ENCODE measurements around the gene ELFN1.

Gene ELFN1

DNA sequence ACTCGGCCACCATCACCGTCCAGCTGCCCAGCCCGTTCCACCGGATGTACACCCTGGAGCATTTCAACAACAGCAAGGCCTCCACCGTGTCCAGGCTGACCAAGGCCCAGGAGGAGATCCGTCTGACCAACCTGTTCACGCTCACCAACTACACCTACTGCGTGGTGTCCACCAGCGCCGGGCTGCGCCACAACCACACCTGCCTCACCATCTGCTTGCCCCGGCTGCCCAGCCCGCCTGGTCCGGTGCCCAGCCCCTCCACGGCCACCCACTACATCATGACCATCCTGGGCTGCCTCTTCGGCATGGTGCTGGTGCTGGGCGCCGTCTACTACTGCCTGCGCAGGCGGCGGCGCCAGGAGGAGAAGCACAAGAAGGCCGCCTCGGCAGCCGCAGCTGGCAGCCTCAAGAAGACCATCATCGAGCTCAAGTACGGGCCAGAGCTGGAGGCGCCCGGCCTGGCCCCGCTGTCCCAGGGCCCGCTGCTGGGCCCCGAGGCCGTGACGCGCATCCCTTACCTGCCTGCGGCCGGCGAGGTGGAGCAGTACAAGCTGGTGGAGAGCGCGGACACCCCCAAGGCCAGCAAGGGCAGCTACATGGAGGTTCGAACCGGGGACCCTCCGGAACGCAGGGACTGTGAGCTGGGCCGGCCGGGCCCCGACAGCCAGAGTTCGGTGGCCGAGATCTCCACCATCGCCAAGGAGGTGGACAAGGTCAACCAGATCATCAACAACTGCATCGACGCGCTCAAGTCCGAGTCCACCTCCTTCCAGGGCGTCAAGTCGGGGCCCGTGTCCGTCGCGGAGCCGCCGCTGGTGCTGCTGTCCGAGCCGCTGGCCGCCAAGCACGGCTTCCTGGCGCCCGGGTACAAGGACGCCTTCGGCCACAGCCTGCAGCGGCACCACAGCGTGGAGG lies 75.8 kb downstream of the ELFN1 start:
- no peaks in the 10 kb centered on the region for H3K4me1 ChIP-seq (ENCODE audit: control insufficient read depth, insufficient read depth, low read length)
- H3K27ac ChIP-seq (ENCODE audit: low read depth, low read length), result no peak overlapping the region
- H3K36me3 ChIP-seq (ENCODE audit: control insufficient read depth, insufficient read depth, low read length), result no peaks in the 10 kb centered on the region
- peaks cover 19% of the 10 kb centered on the region for H3K27me3 ChIP-seq (ENCODE audit: control insufficient read depth, insufficient read depth, low read length)
- no peak overlapping the region for H3K9ac ChIP-seq (ENCODE audit: low read length)
- H3K4me3 ChIP-seq (ENCODE audit: low read length), result no peak overlapping the region

GRCh38 chr7:1746491-1746975 lies 76.5 kb downstream of the ELFN1 start:
- peaks cover 19% of the 10 kb centered on the region for H3K27me3 ChIP-seq (ENCODE audit: control insufficient read depth, insufficient read depth, low read length)
- no peak overlapping the region for H3K4me3 ChIP-seq (ENCODE audit: low read length)

GRCh38 chr7:1747004-1747801 lies 77.1 kb downstream of the ELFN1 start:
- H3K9ac ChIP-seq (ENCODE audit: low read length), result no peak overlapping the region
- H3K4me3 ChIP-seq (ENCODE audit: low read length), result no peak overlapping the region
- peaks cover 19% of the 10 kb centered on the region for H3K27me3 ChIP-seq (ENCODE audit: control insufficient read depth, insufficient read depth, low read length)
- H3K27ac ChIP-seq (ENCODE audit: low read depth, low read length), result no peak overlapping the region
- no peaks in the 10 kb centered on the region for H3K36me3 ChIP-seq (ENCODE audit: control insufficient read depth, insufficient read depth, low read length)
- H3K4me1 ChIP-seq (ENCODE audit: control insufficient read depth, insufficient read depth, low read length), result no peaks in the 10 kb centered on the region

More at GRCh38 chr7:1746491-1746975, 76.5 kb downstream of the ELFN1 start:
- H3K4me1 ChIP-seq (ENCODE audit: control insufficient read depth, insufficient read depth, low read length), result no peaks in the 10 kb centered on the region
- H3K36me3 ChIP-seq (ENCODE audit: control insufficient read depth, insufficient read depth, low read length), result no peaks in the 10 kb centered on the region
- H3K27ac ChIP-seq (ENCODE audit: low read depth, low read length), result no peak overlapping the region
- no peak overlapping the region for H3K9ac ChIP-seq (ENCODE audit: low read length)

GRCh38 chr7:1748076-1748838 lies 78.2 kb downstream of the ELFN1 start:
- H3K27ac ChIP-seq (ENCODE audit: low read depth, low read length), result no peak overlapping the region
- no peak overlapping the region for H3K9ac ChIP-seq (ENCODE audit: low read length)
- H3K36me3 ChIP-seq (ENCODE audit: control insufficient read depth, insufficient read depth, low read length), result no peaks in the 10 kb centered on the region
- no peak overlapping the region for H3K4me3 ChIP-seq (ENCODE audit: low read length)
- H3K4me1 ChIP-seq (ENCODE audit: control insufficient read depth, insufficient read depth, low read length), result no peaks in the 10 kb centered on the region
- peaks cover 19% of the 10 kb centered on the region for H3K27me3 ChIP-seq (ENCODE audit: control insufficient read depth, insufficient read depth, low read length)

GRCh38 chr7:1748839-1749173 lies 78.7 kb downstream of the ELFN1 start:
- Histone ChIP-seq H3K9ac (ENCODE audit: low read length) (no peak overlapping the region), H3K36me3 (ENCODE audit: control insufficient read depth, insufficient read depth, low read length) (no peaks in the 10 kb centered on the region), H3K27ac (ENCODE audit: low read depth, low read length) (no peak overlapping the region)

DNA sequence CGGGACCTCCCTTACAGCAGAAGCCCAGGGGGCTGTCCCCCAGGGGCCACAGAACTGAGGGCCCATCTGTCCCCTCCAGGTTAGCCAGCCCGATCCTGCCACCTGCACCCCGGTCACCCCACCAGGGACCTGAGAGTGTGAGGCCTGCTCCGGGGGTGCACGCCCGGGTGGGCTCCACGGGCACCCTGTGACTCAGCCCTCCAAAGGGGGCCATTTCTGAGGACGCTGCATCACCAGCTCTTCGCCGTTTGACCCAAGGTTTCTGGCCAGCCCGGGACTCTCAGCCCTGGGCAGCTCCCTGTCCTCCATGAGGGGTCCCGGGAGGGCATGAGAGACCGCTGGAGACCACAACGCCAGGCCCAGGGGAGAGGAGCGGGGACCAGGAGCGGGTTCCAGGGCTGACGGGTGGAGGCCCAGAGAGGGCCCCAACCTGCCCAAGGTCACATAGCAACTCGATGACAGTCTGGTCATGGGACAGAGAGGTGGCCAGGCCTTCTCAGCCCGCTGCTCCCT lies 79.3 kb downstream of the ELFN1 start:
- no peaks in the 10 kb centered on the region for H3K4me1 ChIP-seq (ENCODE audit: control insufficient read depth, insufficient read depth, low read length)
- no peak overlapping the region for H3K4me3 ChIP-seq (ENCODE audit: low read length)
- no peaks in the 10 kb centered on the region for H3K36me3 ChIP-seq (ENCODE audit: control insufficient read depth, insufficient read depth, low read length)
- peaks cover 19% of the 10 kb centered on the region for H3K27me3 ChIP-seq (ENCODE audit: control insufficient read depth, insufficient read depth, low read length)
- H3K27ac ChIP-seq (ENCODE audit: low read depth, low read length), result no peak overlapping the region
- H3K9ac ChIP-seq (ENCODE audit: low read length), result no peak overlapping the region

More at GRCh38 chr7:1748839-1749173, 78.7 kb downstream of the ELFN1 start:
- Histone ChIP-seq H3K27me3 (ENCODE audit: control insufficient read depth, insufficient read depth, low read length) (peaks cover 19% of the 10 kb centered on the region), H3K4me3 (ENCODE audit: low read length) (no peak overlapping the region), H3K4me1 (ENCODE audit: control insufficient read depth, insufficient read depth, low read length) (no peaks in the 10 kb centered on the region)

GRCh38 chr7:1749864-1750466 lies 79.9 kb downstream of the ELFN1 start:
- no peaks in the 10 kb centered on the region for H3K36me3 ChIP-seq (ENCODE audit: control insufficient read depth, insufficient read depth, low read length)
- no peak overlapping the region for H3K9ac ChIP-seq (ENCODE audit: low read length)
- H3K4me3 ChIP-seq (ENCODE audit: low read length), result no peak overlapping the region
- peaks cover 19% of the 10 kb centered on the region for H3K27me3 ChIP-seq (ENCODE audit: control insufficient read depth, insufficient read depth, low read length)
- no peaks in the 10 kb centered on the region for H3K4me1 ChIP-seq (ENCODE audit: control insufficient read depth, insufficient read depth, low read length)
- H3K27ac ChIP-seq (ENCODE audit: low read depth, low read length), result no peak overlapping the region

DNA sequence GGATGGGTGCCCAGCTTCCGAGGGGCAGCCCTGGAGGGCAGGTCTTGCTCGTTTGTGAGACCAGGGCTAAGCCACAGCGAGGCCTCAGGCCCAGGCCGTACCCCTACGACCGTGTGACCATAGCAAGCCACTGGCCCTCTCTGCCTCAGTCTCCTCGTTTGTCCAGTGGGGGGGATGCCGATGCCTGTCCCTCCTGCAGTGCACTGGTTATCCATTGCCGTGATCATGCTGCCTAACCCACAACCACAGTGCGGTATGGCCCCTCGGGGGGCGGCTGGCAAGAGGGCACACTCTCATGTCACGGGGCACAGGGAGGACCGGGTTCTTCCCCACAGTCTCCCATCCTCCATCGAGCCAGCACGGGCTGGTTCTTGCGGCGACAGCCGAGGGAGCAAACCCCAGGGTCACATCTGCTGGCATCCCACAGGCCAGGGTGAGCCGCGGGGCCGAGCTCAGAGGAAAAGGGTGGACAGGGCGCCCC lies 80.5 kb downstream of the ELFN1 start:
- Histone ChIP-seq H3K9ac (ENCODE audit: low read length) (no peak overlapping the region), H3K4me3 (ENCODE audit: low read length) (no peak overlapping the region), H3K36me3 (ENCODE audit: control insufficient read depth, insufficient read depth, low read length) (no peaks in the 10 kb centered on the region), H3K27ac (ENCODE audit: low read depth, low read length) (no peak overlapping the region), H3K4me1 (ENCODE audit: control insufficient read depth, insufficient read depth, low read length) (no peaks in the 10 kb centered on the region), H3K27me3 (ENCODE audit: control insufficient read depth, insufficient read depth, low read length) (peaks cover 19% of the 10 kb centered on the region)

DNA sequence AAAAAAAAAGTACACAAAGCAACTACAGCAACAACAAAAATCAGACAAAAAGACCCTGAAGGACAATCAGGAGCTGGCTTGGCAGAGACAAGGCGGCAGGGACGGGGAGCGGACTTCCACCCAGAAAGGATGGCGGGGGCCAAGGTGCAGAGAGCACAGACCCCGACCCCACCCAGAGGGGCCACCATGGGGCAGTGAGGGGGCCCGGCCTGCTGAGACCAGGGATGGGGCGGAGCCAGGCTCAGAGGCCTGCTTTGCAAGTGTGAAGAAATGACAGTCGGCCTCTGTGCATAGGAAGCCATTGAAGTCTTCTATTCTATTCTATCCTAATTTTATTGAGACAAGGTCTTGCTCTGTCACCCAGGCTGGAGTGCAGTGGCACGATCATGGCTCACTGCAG lies 82.0 kb downstream of the ELFN1 start:
- H3K27ac ChIP-seq (ENCODE audit: low read depth, low read length), result no peak overlapping the region
- no peak overlapping the region for H3K9ac ChIP-seq (ENCODE audit: low read length)
- H3K36me3 ChIP-seq (ENCODE audit: control insufficient read depth, insufficient read depth, low read length), result no peaks in the 10 kb centered on the region
- no peaks in the 10 kb centered on the region for H3K4me1 ChIP-seq (ENCODE audit: control insufficient read depth, insufficient read depth, low read length)
- H3K27me3 ChIP-seq (ENCODE audit: control insufficient read depth, insufficient read depth, low read length), result peaks cover 22% of the 10 kb centered on the region
- H3K4me3 ChIP-seq (ENCODE audit: low read length), result no peak overlapping the region

DNA sequence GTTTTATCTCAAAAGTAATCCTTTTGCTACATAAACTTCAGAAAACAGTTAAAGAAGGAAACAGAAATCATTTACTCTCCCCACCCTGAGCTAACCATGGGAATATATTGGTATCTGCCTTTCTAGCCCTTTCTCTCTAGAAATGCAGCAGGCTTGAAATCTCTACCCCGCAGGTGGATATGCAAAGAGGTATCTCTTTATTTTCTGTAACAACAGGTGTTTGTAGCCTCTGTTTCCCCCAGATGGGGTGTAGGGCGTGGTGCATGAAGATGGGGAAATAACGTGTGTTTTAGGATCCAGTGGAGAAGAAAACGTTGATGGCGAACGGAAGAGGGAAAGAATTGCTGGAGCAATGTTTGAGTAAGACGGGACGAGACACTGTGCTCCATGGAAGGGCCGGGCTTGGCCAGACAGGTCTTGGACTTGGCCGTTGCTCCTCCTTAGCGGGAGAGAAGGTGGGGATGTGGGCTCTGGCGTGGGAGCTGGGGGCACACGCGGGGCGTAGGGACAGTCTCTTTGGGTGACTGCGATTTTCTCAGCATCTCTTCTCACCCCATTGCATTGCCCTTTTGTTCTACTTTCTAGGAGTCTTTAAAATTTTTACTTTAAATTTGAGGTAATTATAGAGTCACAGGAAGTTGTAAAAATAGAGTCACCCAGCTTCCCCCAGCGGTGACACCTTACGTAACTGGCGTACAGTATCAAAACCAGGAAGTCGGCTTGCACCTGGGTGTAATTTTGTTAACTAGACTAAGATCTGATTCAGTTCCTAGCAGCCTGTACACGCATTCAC lies 82.9 kb downstream of the ELFN1 start:
- H3K9ac ChIP-seq (ENCODE audit: low read length), result no peak overlapping the region
- peaks cover 22% of the 10 kb centered on the region for H3K27me3 ChIP-seq (ENCODE audit: control insufficient read depth, insufficient read depth, low read length)
- H3K36me3 ChIP-seq (ENCODE audit: control insufficient read depth, insufficient read depth, low read length), result no peaks in the 10 kb centered on the region
- no peaks in the 10 kb centered on the region for H3K4me1 ChIP-seq (ENCODE audit: control insufficient read depth, insufficient read depth, low read length)
- no peak overlapping the region for H3K4me3 ChIP-seq (ENCODE audit: low read length)
- H3K27ac ChIP-seq (ENCODE audit: low read depth, low read length), result no peak overlapping the region

- Histone ChIP-seq H3K27me3 (ENCODE audit: control insufficient read depth, insufficient read depth, low read length) (peaks cover 16% of the 10 kb centered on the region), H3K27ac (ENCODE audit: low read depth, low read length) (no peak overlapping the region)
Measured at GRCh38 chr7:1753564-1753867, 83.4 kb downstream of the ELFN1 start.

More at GRCh38 chr7:1753564-1753867, 83.4 kb downstream of the ELFN1 start:
- no peaks in the 10 kb centered on the region for H3K4me1 ChIP-seq (ENCODE audit: control insufficient read depth, insufficient read depth, low read length)
- H3K9ac ChIP-seq (ENCODE audit: low read length), result no peak overlapping the region
- no peaks in the 10 kb centered on the region for H3K36me3 ChIP-seq (ENCODE audit: control insufficient read depth, insufficient read depth, low read length)
- H3K4me3 ChIP-seq (ENCODE audit: low read length), result no peak overlapping the region

All from rectal smooth muscle tissue (tissue), 1 donor.